PC-3 (cell line): Measurements from ENCODE around the gene GFOD2. TPM values are rescaled to one million over a fixed set of nuclear protein-coding genes. Genes with fewer than 3 reads are reported as not detected.

Source experiments
- ATAC-seq: fragments of 200-7000 bp; cut with Tn5 transposase; 2 replicates; pipeline ENCODE4 v1.9.1; 2020; ENCODE audit warnings: mild to moderate bottlenecking, moderate library complexity
- Bru-seq: library from RNA; stranded (reverse); fragments of 400-500 nt; gene quantifications from one replicate; lab custom pipeline; 2021; lab: Mats Ljungman, UMichigan
- BruChase-seq, 2 experiments: library from RNA; stranded (reverse); fragments of 400-500 nt; gene quantifications; one replicate each; lab custom pipeline; 2021; lab: Mats Ljungman, UMichigan
- BruUV-seq: library from RNA; stranded (reverse); fragments of 400-500 nt; replicated peaks from 2 replicates; lab custom pipeline; 2021; lab: Mats Ljungman, UMichigan
- CTCF ChIA-PET: fragments of 300-600 bp; sonication (Branson Sonifier 250); formaldehyde crosslinking; loops from one replicate; lab custom pipeline; 2022; ENCODE audit warnings: antibody characterized with exemption; lab: Charles Lee
- POLR2A ChIA-PET: fragments of 300-600 bp; sonication (Branson Sonifier 250); formaldehyde crosslinking; loops from one replicate; lab custom pipeline; 2022; ENCODE audit warnings: antibody characterized with exemption; ENCODE audit not compliant: unreplicated experiment; lab: Charles Lee
- DNase-seq: peaks from one replicate; pipeline ENCODE4 v3.0.0-alpha.2; 2015
- H2AFZ ChIP-seq: fragments of 300-600 bp; sonication (generic); 2 replicates; pipeline ENCODE4 v1.6.0; 2016; ENCODE audit warnings: antibody characterized with exemption, low read length
- H3F3A ChIP-seq: fragments of 300-600 bp; sonication (generic); one replicate; pipeline ENCODE4 v1.6.0; 2017; ENCODE audit warnings: antibody characterized with exemption, low read length, control low read depth, mild to moderate bottlenecking; ENCODE audit not compliant: unreplicated experiment
- H3K27ac ChIP-seq: fragments of 300-600 bp; sonication (generic); 2 replicates; pipeline ENCODE4 v1.5.1; 2016; ENCODE audit warnings: mild to moderate bottlenecking, low read length
- H3K27me3 ChIP-seq: fragments of 300-600 bp; sonication (generic); 2 replicates; pipeline ENCODE4 v1.6.1; 2016; ENCODE audit warnings: low read length, mixed read lengths
- H3K36me3 ChIP-seq: fragments of 300-600 bp; sonication (generic); 2 replicates; pipeline ENCODE4 v1.6.1; 2016; ENCODE audit warnings: low read depth, mixed run types, low read length, mixed read lengths
- H3K4me1 ChIP-seq: fragments of 300-600 bp; sonication (generic); 2 replicates; pipeline ENCODE4 v1.5.1; 2016; ENCODE audit warnings: low read length; ENCODE audit not compliant: insufficient read depth
- H3K4me2 ChIP-seq: fragments of 300-600 bp; sonication (generic); 2 replicates; pipeline ENCODE4 v1.6.0; 2016; ENCODE audit warnings: low read length
- H3K4me3 ChIP-seq: fragments of 300-600 bp; sonication (generic); 2 replicates; pipeline ENCODE4 v1.5.1; 2016; ENCODE audit warnings: mild to moderate bottlenecking, low read length, mixed read lengths
- H3K79me2 ChIP-seq: fragments of 300-600 bp; sonication (generic); 2 replicates; pipeline ENCODE4 v1.6.1; 2017; ENCODE audit warnings: low read length, mixed read lengths
- H3K9ac ChIP-seq: fragments of 300-600 bp; sonication (generic); 2 replicates; pipeline ENCODE4 v1.6.0; 2016; ENCODE audit warnings: mild to moderate bottlenecking, low read length
- H3K9me2 ChIP-seq: fragments of 300-600 bp; sonication (generic); replicated peaks from 2 replicates; pipeline ENCODE4 v1.6.1; 2016; ENCODE audit warnings: mixed run types, low read length, mixed read lengths
- H3K9me3 ChIP-seq: fragments of 300-600 bp; sonication (generic); 2 replicates; pipeline ENCODE4 v1.6.1; 2016; ENCODE audit warnings: low read length, mixed read lengths
- H4K20me1 ChIP-seq: fragments of 300-600 bp; sonication (generic); 2 replicates; pipeline ENCODE4 v1.6.1; 2016; ENCODE audit warnings: low read length, mixed read lengths
- CTCF ChIP-seq: fragments of 300-600 bp; sonication (generic); conservative IDR thresholded peaks from 2 replicates; pipeline ENCODE4 v1.5.1; 2017; ENCODE audit warnings: antibody characterized with exemption, low read depth, mild to moderate bottlenecking, low read length
- EZH2 ChIP-seq: fragments of 300-600 bp; sonication (generic); IDR thresholded peaks from one replicate; pipeline ENCODE4 v1.6.1; 2017; ENCODE audit warnings: antibody characterized with exemption, mild to moderate bottlenecking, low read length; ENCODE audit not compliant: unreplicated experiment
- EZH2phosphoT487 ChIP-seq: fragments of 300-600 bp; sonication (generic); IDR thresholded peaks from 2 replicates; pipeline ENCODE4 v1.6.1; 2018; ENCODE audit warnings: mild to moderate bottlenecking, antibody characterized with exemption, low read length, borderline replicate concordance
- intact Hi-C: fragments of 100-400 bp; cut with micrococcal nuclease; formaldehyde crosslinking; loops from 2 replicates; pipeline ENCODE4 v1.9.0; 2023
- long read RNA-seq: library from polyadenylated mRNA; unstranded; transcript quantifications from one replicate; pipeline ENCODE4 v2.0.0, GENCODE V29; 2021; ENCODE audit not compliant: unreplicated experiment
- total RNA-seq: library from RNA; depleted of rRNA; stranded (reverse); fragments of >200 nt; gene quantifications from 2 replicates; pipeline ENCODE4 v1.2.3, GENCODE V29; 2014; rRNA removed

The GFOD2 gene
- total RNA-seq: 21.8 and 22.2 TPM in 2 replicates
- percentile 60 among the genes with signal in this experiment for Bru-seq, nascent RNA
- BruChase-seq, experiment 1, labeled RNA remaining after a 6-hour chase: percentile 75 among the genes with signal in this experiment
- percentile 63 among the genes with signal in this experiment for BruChase-seq, experiment 2, labeled RNA remaining after a 2-hour chase
- long read RNA-seq, full-length matches to known transcripts: 25 of 31 reads
- long read RNA-seq, partial matches to known transcripts: 6 of 31 reads
- long read RNA-seq, other reads (novel, unspliced or antisense): 0 of 31 reads

GRCh38 chr16:67719048-67719777 lies at the start of gene GFOD2:
GFOD2 (minus strand) TSS chr16:67719316; CDS start chr16:67685715, 33,601 bp downstream.
- Histone ChIP-seq H3K9me3 (no peaks in the 10 kb centered on the region), H3K27ac (no peak within 1 kb of the TSS), H3K79me2 (peaks cover 48% of the 10 kb centered on the region), H3F3A (no peaks in the 10 kb centered on the region), H3K4me2 (peak within 1 kb of the TSS; percentile 100), H3K27me3 (no peaks in the 10 kb centered on the region), H4K20me1 (no peaks in the 10 kb centered on the region), H3K4me1 (peaks cover 31% of the 10 kb centered on the region), H3K4me3 (peak within 1 kb of the TSS; percentile 97), H3K9ac (peak within 1 kb of the TSS; percentile 94), H2AFZ (peak within 1 kb of the TSS; percentile 64), H3K36me3 (no peaks in the 10 kb centered on the region), H3K9me2 (no peaks in the 10 kb centered on the region)
- TF ChIP-seq EZH2: no peak
- no peak for TF ChIP-seq CTCF
- no peak for TF ChIP-seq EZH2phosphoT487
- BruUV-seq: no TSS peak
- intact Hi-C loops: no loop called here
- DNase-seq (peak; percentile 92), ATAC-seq (peak; percentile 81)
- POLR2A ChIA-PET: interaction anchor here (0.6 kb wide), 3 partner anchors 22 to 165 kb away, joined by 3 to 4 read pairs (median 3); partner anchors contain the start of gene NRN1L
- CTCF ChIA-PET: interaction anchor here (0.5 to 1.3 kb wide), 3 partner anchors 11 to 97 kb away, joined by 3 to 4 read pairs (median 3); no protein-coding TSS in a partner anchor

- ChIA-PET CTCF (interaction anchor here (0.5 to 0.7 kb wide), 2 partner anchors 96 to 303 kb away, joined by 5 to 10 read pairs; no protein-coding TSS in a partner anchor), POLR2A (interaction anchor here (0.6 kb wide), 1 partner anchor 129 kb away, joined by 16 read pairs; no protein-coding TSS in a partner anchor)
- no peak overlapping the region for H2AFZ ChIP-seq
- no peak overlapping the region for H3K4me2 ChIP-seq
- H3K9me3 ChIP-seq: no peaks in the 10 kb centered on the region
- intact Hi-C loops: no loop called here
- H3K4me1 ChIP-seq: no peaks in the 10 kb centered on the region
- H3K9me2 ChIP-seq: no peaks in the 10 kb centered on the region
- H4K20me1 ChIP-seq: no peaks in the 10 kb centered on the region
- TF ChIP-seq EZH2phosphoT487: no peak
- no peak for TF ChIP-seq EZH2
- TF ChIP-seq CTCF: no peak
- no peak overlapping the region for H3K4me3 ChIP-seq
- ATAC-seq: peak; percentile 48; the same call in 1 of the 2 replicates
- no peaks in the 10 kb centered on the region for H3F3A ChIP-seq
- H3K27ac ChIP-seq: no peak overlapping the region
- H3K9ac ChIP-seq: no peak overlapping the region
- H3K79me2 ChIP-seq: no peaks in the 10 kb centered on the region
- peak; percentile 9 for DNase-seq
- BruUV-seq: no TSS peak
- H3K36me3 ChIP-seq: no peaks in the 10 kb centered on the region
- H3K27me3 ChIP-seq: no peaks in the 10 kb centered on the region
Measured at GRCh38 chr16:67767953-67768352, 48.8 kb upstream of the GFOD2 start.
